Smooth muscle cell (in vitro differentiated cells): Measurements from ENCODE around the gene MRPS12. TPM values are rescaled to one million over a fixed set of nuclear protein-coding genes. Genes with fewer than 3 reads are reported as not detected.

Experiments
- DNase-seq: peaks from one replicate; lab custom pipeline; 2025; ENCODE audit not compliant: unreplicated experiment; lab: John Stamatoyannopoulos, UW
- H2AFZ ChIP-seq: fragments of 200-600 bp; sonication (generic); 2 replicates; pipeline ENCODE4 v1.6.0; 2016; ENCODE audit warnings: antibody characterized with exemption, low read depth, mild to moderate bottlenecking
- H3F3A ChIP-seq: fragments of 200-600 bp; sonication (generic); 2 replicates; pipeline ENCODE4 v1.6.0; 2017; ENCODE audit warnings: antibody characterized with exemption, low read depth
- H3K27ac ChIP-seq: fragments of 200-600 bp; sonication (generic); 2 replicates; pipeline ENCODE4 v1.5.1; 2016; ENCODE audit warnings: low read depth, mild to moderate bottlenecking
- H3K27me3 ChIP-seq: fragments of 200-600 bp; sonication (generic); 2 replicates; pipeline ENCODE4 v1.6.1; 2016; ENCODE audit warnings: low read depth, mild to moderate bottlenecking
- H3K36me3 ChIP-seq: fragments of 200-600 bp; sonication (generic); 2 replicates; pipeline ENCODE4 v1.5.1; 2016; ENCODE audit warnings: low read depth
- H3K4me1 ChIP-seq: fragments of 200-600 bp; sonication (generic); 2 replicates; pipeline ENCODE4 v1.5.1; 2016; ENCODE audit warnings: low read depth
- H3K4me2 ChIP-seq: fragments of 200-600 bp; sonication (generic); 2 replicates; pipeline ENCODE4 v1.6.0; 2016; ENCODE audit warnings: mild to moderate bottlenecking
- H3K4me3 ChIP-seq: fragments of 200-600 bp; sonication (generic); 2 replicates; pipeline ENCODE4 v1.5.1; 2016; ENCODE audit warnings: mild to moderate bottlenecking
- H3K79me2 ChIP-seq: fragments of 200-600 bp; sonication (generic); 2 replicates; pipeline ENCODE4 v1.6.0; 2016; ENCODE audit warnings: low read depth, mild to moderate bottlenecking
- H3K9ac ChIP-seq: fragments of 200-600 bp; sonication (generic); 2 replicates; pipeline ENCODE4 v1.6.0; 2016; ENCODE audit warnings: low read depth
- H3K9me3 ChIP-seq: fragments of 200-600 bp; sonication (generic); replicated peaks from 2 replicates; pipeline ENCODE4 v1.5.1; 2016; ENCODE audit warnings: low read depth
- H4K20me1 ChIP-seq: fragments of 200-600 bp; sonication (generic); 2 replicates; pipeline ENCODE4 v1.6.0; 2016; ENCODE audit warnings: low read depth
- WGBS: methylation state at CpG from one replicate; pipeline ENCODE4 v1.1.7; 2016; ENCODE audit warnings: low lambda C conversion rate; 5-methylcytosine and 5-hydroxymethylcytosine counted together
- polyA plus RNA-seq: library from polyadenylated mRNA; unstranded; fragments of >200 nt; fragmentation: Nextera tagmentation; extraction: Ambion mirVana; gene quantifications from 2 replicates; pipeline ENCODE4 v1.2.1, GENCODE V29; 2016
- total RNA-seq: library from RNA; depleted of rRNA; stranded (reverse); fragments of >200 nt; gene quantifications from 2 replicates; pipeline ENCODE4 v1.2.3, GENCODE V29; 2014
- TF ChIP-seq, protein P1 (sequence below): fragments of 200-600 bp; sonication (generic); IDR thresholded peaks from 2 replicates; pipeline ENCODE4 v1.5.1; 2017; ENCODE audit warnings: borderline replicate concordance, mild to moderate bottlenecking, antibody characterized with exemption; ENCODE audit not compliant: insufficient read depth, poor library complexity, severe bottlenecking

Gene MRPS12
- total and polyA plus RNA-seq, 2 experiments from 2014 or later, result 25.7 to 55.2 TPM

DNA sequence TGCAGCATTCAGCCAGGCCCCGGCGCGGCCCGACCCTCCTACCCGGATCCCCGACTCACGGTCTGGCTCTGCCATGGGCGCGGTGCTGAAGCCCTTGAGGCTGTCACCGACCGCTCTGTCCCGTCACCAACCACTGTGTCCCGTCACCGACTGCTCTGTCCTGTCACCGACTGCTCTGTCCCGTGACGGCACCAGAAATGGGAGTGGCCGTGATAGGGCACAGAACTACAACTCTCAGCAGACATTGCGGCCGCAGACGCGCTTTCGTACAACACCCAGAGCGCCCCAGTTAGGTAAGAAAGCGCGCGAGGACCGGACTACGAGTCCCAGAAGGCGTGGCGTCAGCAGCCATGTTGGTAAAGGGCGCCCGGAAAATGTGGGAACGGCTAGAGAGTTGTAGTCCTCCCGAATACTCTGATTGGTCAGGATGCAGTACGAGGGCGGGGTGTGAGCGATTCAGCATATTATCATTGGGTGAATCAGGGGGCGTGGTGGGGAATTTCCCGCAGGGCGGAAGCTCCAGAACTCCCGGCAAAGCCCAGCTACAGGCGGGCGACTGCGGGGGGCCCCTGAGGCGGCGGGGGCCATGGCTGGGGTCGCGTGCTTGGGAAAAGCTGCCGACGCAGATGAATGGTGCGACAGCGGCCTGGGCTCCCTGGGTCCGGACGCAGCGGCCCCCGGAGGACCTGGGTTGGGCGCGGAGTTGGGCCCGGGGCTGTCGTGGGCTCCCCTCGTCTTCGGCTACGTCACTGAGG lies 31.1 kb upstream of the MRPS12 start, which contains the start of the genes NFKBIB and SIRT2:
Gene NFKBIB (plus strand): TSS at position 523 of the 755 bp plus-strand sequence. CDS start 64 bp downstream, at position 587.
Gene SIRT2 (minus strand): TSS at position 172 of the 755 bp plus-strand sequence. CDS start 97 bp downstream, at position 75.
- TF ChIP-seq, protein P1, sequence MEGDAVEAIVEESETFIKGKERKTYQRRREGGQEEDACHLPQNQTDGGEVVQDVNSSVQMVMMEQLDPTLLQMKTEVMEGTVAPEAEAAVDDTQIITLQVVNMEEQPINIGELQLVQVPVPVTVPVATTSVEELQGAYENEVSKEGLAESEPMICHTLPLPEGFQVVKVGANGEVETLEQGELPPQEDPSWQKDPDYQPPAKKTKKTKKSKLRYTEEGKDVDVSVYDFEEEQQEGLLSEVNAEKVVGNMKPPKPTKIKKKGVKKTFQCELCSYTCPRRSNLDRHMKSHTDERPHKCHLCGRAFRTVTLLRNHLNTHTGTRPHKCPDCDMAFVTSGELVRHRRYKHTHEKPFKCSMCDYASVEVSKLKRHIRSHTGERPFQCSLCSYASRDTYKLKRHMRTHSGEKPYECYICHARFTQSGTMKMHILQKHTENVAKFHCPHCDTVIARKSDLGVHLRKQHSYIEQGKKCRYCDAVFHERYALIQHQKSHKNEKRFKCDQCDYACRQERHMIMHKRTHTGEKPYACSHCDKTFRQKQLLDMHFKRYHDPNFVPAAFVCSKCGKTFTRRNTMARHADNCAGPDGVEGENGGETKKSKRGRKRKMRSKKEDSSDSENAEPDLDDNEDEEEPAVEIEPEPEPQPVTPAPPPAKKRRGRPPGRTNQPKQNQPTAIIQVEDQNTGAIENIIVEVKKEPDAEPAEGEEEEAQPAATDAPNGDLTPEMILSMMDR, result no peak
- H3K9me3 ChIP-seq, result no peaks in the 10 kb centered on the region
- no peaks in the 10 kb centered on the region for H3K27me3 ChIP-seq
- peak within 1 kb of the TSS; percentile 97 for H3K4me2 ChIP-seq
- peak within 1 kb of the TSS; percentile 95 for H3K9ac ChIP-seq
- no peaks in the 10 kb centered on the region for H4K20me1 ChIP-seq
- DNase-seq, result peak; percentile 91
- peak within 1 kb of the TSS; percentile 70 for H3K4me3 ChIP-seq
- no peaks in the 10 kb centered on the region for H3F3A ChIP-seq
- H3K36me3 ChIP-seq, result no peaks in the 10 kb centered on the region
- WGBS, result under 1% methylated on average over 54 of the region's 64 CpGs
- H2AFZ ChIP-seq, result peak within 1 kb of the TSS; percentile 81
- peaks cover 16% of the 10 kb centered on the region for H3K4me1 ChIP-seq
- peaks cover 28% of the 10 kb centered on the region for H3K79me2 ChIP-seq
- H3K27ac ChIP-seq, result peak within 1 kb of the TSS; percentile 95

DNA sequence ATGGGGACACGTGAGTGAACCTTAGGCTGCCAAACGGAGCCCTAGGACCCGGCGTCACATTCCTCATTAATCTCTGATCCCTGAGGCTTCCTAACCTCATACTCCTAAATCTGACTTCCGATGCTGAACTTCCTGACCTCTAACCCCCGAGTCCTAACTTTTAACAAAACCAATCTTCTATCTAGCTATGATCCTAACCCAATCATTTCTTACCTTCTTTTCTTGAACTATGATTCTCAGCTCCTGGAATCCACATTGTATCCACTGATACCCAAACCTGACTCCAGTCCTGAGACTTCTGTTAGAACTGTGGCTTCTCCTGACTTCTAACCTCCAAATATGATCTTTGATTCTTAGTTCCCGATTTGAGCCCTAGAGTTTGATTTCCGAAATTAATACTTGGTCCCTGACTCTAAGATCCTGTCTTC lies 30.5 kb upstream of the MRPS12 start:
- no peaks in the 10 kb centered on the region for H3F3A ChIP-seq
- no peak for DNase-seq
- no peaks in the 10 kb centered on the region for H3K36me3 ChIP-seq
- H3K4me2 ChIP-seq, result peak overlapping the region; percentile 97
- H3K27me3 ChIP-seq, result no peaks in the 10 kb centered on the region
- H3K9me3 ChIP-seq, result no peaks in the 10 kb centered on the region
- peaks cover 16% of the 10 kb centered on the region for H3K4me1 ChIP-seq
- peak overlapping the region; percentile 95 for H3K9ac ChIP-seq
- peak overlapping the region; percentile 70 for H2AFZ ChIP-seq
- peak overlapping the region; percentile 95 for H3K27ac ChIP-seq
- TF ChIP-seq, protein P1, result no peak
- 6% methylated on average over 7 of the region's 8 CpGs for WGBS
- H3K4me3 ChIP-seq, result peak overlapping the region; percentile 70
- no peaks in the 10 kb centered on the region for H4K20me1 ChIP-seq
- peaks cover 26% of the 10 kb centered on the region for H3K79me2 ChIP-seq

DNA sequence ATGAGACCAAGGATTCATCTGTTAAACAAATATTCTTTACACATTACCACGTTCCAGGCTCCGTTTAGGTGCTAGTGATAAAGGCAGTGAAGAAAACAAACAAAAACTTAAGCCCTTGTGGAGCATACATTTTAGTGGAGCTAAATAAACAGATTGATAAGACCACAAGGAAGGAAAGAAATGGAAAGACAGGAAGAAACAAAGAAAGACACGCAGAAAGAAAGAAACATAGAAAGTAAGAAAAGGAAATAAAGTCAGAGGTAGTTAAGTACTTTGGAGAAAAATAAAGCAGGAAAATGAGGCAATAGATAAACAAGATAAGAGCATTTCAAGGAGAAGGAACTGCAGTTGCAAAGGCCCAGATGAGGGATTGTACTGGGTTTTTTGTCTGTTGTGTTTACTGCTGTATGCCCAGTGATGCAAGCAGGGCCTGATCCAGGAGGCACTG lies 30.0 kb upstream of the MRPS12 start:
- Histone ChIP-seq H3K4me1 (peaks cover 16% of the 10 kb centered on the region), H3K27me3 (no peaks in the 10 kb centered on the region), H4K20me1 (no peaks in the 10 kb centered on the region), H3K27ac (peak overlapping the region; percentile 95), H3K79me2 (peaks cover 20% of the 10 kb centered on the region), H3K9me3 (no peaks in the 10 kb centered on the region), H3K4me3 (peak overlapping the region; percentile 70), H3K9ac (peak overlapping the region; percentile 95), H2AFZ (no peak overlapping the region), H3K4me2 (peak overlapping the region; percentile 97), H3F3A (no peaks in the 10 kb centered on the region), H3K36me3 (no peaks in the 10 kb centered on the region)
- WGBS, result 38% methylated on average over 3 of the region's 3 CpGs
- TF ChIP-seq, protein P1, result no peak
- DNase-seq, result no peak
